AG04450 (cell line): ENCODE results near the gene COL12A1. TPM values are rescaled to one million over a fixed set of nuclear protein-coding genes. Genes with fewer than 3 reads are reported as not detected.

Experiments
- CTCF ChIA-PET: fragments of 300-600, 350-600 bp; formaldehyde crosslinking; extraction: SDS; loops from one replicate; lab custom pipeline; 2022; ENCODE audit warnings: antibody characterized with exemption, inconsistent platforms; lab: Charles Lee
- POLR2A ChIA-PET: fragments of 350-600 bp; formaldehyde crosslinking; extraction: SDS; loops from one replicate; lab custom pipeline; 2021; ENCODE audit warnings: antibody characterized with exemption, inconsistent platforms; lab: Yijun Ruan, JAX
- DNase-seq: peaks from one replicate; pipeline ENCODE4 v3.0.0-alpha.2; 2011; ENCODE audit warnings: low read depth, low spot score
- H3K27ac ChIP-seq: one replicate; pipeline ENCODE4 v1.5.1; 2012; ENCODE audit warnings: low read depth, low read length, control low read depth
- H3K27me3 ChIP-seq: one replicate; pipeline ENCODE4 v1.6.0; 2012; ENCODE audit warnings: low read length; ENCODE audit not compliant: control insufficient read depth, insufficient read depth
- H3K4me3 ChIP-seq: 2 replicates; pipeline ENCODE4 v1.5.1; 2011; ENCODE audit warnings: mild to moderate bottlenecking, low read depth, low read length, control low read depth
- H3K9me3 ChIP-seq: 2 replicates; pipeline ENCODE4 v1.5.1; 2012; ENCODE audit warnings: low read length; ENCODE audit not compliant: control insufficient read depth, insufficient read depth
- polyA plus RNA-seq: library from polyadenylated mRNA; depleted of rRNA; stranded (reverse); fragments of >200 nt; gene quantifications from 2 replicates; pipeline ENCODE4 v1.2.3, GENCODE V29; 2011
- TF ChIP-seq, protein P1 (sequence below): IDR thresholded peaks from 2 replicates; pipeline ENCODE4 v1.5.1; 2011; ENCODE audit warnings: low read depth, low read length, control low read depth, inconsistent platforms

COL12A1 gene
- polyA plus RNA-seq, 1 experiment: 1,109 TPM

GRCh38 chr6:75108333-75108974, 97.4 kb downstream of the COL12A1 start:
- TF ChIP-seq, protein P1, sequence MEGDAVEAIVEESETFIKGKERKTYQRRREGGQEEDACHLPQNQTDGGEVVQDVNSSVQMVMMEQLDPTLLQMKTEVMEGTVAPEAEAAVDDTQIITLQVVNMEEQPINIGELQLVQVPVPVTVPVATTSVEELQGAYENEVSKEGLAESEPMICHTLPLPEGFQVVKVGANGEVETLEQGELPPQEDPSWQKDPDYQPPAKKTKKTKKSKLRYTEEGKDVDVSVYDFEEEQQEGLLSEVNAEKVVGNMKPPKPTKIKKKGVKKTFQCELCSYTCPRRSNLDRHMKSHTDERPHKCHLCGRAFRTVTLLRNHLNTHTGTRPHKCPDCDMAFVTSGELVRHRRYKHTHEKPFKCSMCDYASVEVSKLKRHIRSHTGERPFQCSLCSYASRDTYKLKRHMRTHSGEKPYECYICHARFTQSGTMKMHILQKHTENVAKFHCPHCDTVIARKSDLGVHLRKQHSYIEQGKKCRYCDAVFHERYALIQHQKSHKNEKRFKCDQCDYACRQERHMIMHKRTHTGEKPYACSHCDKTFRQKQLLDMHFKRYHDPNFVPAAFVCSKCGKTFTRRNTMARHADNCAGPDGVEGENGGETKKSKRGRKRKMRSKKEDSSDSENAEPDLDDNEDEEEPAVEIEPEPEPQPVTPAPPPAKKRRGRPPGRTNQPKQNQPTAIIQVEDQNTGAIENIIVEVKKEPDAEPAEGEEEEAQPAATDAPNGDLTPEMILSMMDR: no peak
- CTCF ChIA-PET: interaction anchor here (1.0 kb wide), 1 partner anchor 102 kb away, joined by 3 read pairs; no protein-coding TSS in a partner anchor
- H3K4me3 ChIP-seq: no peak overlapping the region
- POLR2A ChIA-PET: no interaction called here
- no peak overlapping the region for H3K27ac ChIP-seq
- no peaks in the 10 kb centered on the region for H3K27me3 ChIP-seq
- no peaks in the 10 kb centered on the region for H3K9me3 ChIP-seq
- DNase-seq: no peak

DNA sequence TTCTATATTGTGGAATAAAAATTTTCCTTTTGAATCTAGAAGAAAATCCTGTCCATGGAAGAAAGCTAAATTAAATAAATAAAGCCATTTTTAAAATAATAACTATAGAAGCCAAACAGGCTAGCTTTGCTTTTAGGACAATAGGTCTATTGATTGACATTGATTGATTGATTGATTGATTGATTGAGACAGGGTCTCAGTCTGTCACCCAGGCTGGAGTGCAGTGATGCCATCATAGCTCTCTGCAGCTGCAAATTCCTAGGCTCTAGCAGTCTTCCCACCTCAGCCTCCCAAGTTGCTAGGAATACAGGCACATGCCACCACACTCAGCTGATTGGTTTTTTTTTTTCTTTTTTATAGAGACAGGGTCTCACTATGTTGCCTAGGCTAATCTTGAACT, 97.9 kb downstream of the COL12A1 start:
- H3K4me3 ChIP-seq: no peak overlapping the region
- TF ChIP-seq, protein P1: no peak

DNA sequence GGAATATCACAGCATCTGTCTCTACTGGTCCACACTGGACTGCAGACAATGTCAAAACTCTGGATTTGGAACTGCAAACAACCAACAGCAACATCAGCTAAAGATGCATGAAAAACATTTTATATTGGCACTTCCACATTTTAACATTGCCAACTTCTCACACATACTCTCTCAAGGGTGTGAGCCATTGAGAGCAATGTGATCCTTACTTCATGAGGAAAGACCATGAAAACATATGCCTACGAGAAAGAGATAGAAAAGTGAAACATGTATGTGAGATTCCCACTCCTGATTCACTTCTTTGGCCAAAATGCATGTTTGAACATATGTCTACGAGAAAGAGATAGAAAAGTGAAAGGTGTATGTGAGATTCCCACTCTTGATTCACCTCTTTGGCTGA, 99.4 kb downstream of the COL12A1 start:
- Histone ChIP-seq H3K4me3 (no peak overlapping the region), H3K27me3 (no peaks in the 10 kb centered on the region), H3K27ac (no peak overlapping the region), H3K9me3 (no peaks in the 10 kb centered on the region)
- CTCF ChIA-PET: interaction anchor here (0.7 kb wide), 1 partner anchor 97 kb away, joined by 7 read pairs; no protein-coding TSS in a partner anchor
- TF ChIP-seq, protein P1: no peak
- POLR2A ChIA-PET: no interaction called here
- DNase-seq: no peak

More for the DNA sequence above, 97.9 kb downstream of the COL12A1 start:
- ChIA-PET POLR2A (interaction anchor here (0.5 kb wide), 1 partner anchor 12 kb away, joined by 3 read pairs; no protein-coding TSS in a partner anchor), CTCF (no interaction called here)
- H3K27ac ChIP-seq: no peak overlapping the region
- DNase-seq: no peak
- no peaks in the 10 kb centered on the region for H3K27me3 ChIP-seq
- H3K9me3 ChIP-seq: no peaks in the 10 kb centered on the region

DNA sequence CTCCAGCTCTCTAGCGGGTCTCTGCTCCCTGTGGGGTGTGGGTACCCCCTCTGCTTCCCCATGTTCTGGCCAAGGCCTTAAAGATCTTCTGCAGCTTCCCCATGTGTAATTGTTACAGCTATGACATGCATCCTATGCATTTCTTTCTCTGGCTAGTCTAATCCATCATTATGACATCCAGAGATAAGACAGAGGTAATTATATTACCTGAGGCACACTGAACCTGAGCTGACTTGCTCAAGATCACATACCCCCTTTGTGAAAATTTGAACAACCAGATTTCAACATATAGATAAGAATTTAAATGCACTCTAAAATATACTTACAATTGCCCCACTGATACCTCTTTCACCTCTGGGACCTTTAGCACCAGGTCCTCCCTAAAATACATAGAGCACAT, 102.4 kb downstream of the COL12A1 start:
- H3K27me3 ChIP-seq: no peaks in the 10 kb centered on the region
- no peak for DNase-seq
- no peak overlapping the region for H3K27ac ChIP-seq
- CTCF ChIA-PET: interaction anchor here (0.6 to 1.6 kb wide), 3 partner anchors 101 to 1134 kb away, joined by 3 to 4 read pairs (median 3); no protein-coding TSS in a partner anchor
- no peak overlapping the region for H3K4me3 ChIP-seq
- TF ChIP-seq, protein P1: no peak
- POLR2A ChIA-PET: no interaction called here
- H3K9me3 ChIP-seq: no peaks in the 10 kb centered on the region

GRCh38 chr6:75102301-75102700, 103.6 kb downstream of the COL12A1 start:
- ChIA-PET POLR2A (interaction anchor here (0.6 kb wide), 2 partner anchors 28 to 32 kb away, joined by 3 to 4 read pairs; no protein-coding TSS in a partner anchor), CTCF (no interaction called here)
- H3K27me3 ChIP-seq: no peaks in the 10 kb centered on the region
- H3K4me3 ChIP-seq: no peak overlapping the region
- DNase-seq: no peak
- no peaks in the 10 kb centered on the region for H3K9me3 ChIP-seq
- H3K27ac ChIP-seq: peak overlapping the region; percentile 55
- TF ChIP-seq, protein P1: no peak
